Central memory CD4-positive, alpha-beta T cell (primary cell): ENCODE data around the gene L3MBTL2.
A peak's percentile ranks its signal among the peaks of the same experiment; 100 is the strongest.

Source experiments
- DNase-seq: peaks from one replicate; pipeline ENCODE4 v3.0.0; 2022

The L3MBTL2 gene

GRCh38 chr22:41215409-41215808 lies 10.3 kb downstream of the L3MBTL2 start:
- DNase-seq, result no peak

DNA sequence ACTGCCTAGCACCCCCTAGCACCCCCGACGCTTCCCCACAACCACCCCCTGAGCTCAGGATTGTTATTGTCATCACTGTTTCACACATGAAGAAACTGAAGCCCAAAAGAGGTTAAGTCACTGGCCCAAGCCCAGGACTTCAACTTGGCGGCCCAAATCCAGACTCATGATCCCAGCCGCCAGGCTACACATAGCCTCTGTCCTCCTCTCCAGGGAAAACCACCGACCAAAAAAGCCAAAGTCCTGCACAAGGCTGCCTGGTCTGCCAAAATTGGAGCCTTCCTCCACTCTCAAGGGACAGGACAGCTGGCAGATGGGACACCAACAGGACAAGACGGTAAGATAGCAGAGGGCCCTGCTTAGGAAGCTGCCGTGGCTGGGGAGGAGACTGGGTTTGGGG lies 10.8 kb downstream of the L3MBTL2 start:
- DNase-seq, result no peak

GRCh38 chr22:41216984-41217383 lies 11.9 kb downstream of the L3MBTL2 start:
- no peak for DNase-seq

DNA sequence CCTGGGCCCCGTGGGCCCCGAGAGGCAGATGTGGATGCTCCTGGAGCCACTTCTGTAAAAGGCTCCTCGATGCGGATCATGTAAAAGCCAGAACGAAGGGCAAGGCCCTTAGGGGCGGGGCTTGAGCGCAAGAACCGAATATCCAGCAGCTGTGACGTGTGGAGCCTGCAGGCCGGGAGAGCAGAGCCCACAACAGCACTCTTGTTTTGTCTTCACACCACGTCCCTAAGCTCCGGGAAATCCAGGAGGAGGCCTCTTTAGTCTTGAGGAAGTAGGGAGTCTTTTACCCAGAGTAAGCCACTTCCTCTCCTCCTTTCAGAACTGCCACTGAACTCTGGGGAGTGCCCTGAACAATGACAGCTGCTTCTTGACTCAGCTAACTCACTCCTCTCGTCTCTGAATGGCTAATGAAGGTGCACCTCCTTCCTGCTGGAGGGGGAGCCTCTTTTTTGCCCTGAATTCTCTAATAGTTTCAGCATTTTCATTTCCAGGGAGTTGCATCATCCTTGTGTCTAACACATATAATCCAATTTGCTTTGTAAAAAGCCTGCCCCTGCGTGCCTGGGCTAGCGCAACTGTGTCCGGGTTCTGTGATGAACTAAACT lies 12.5 kb downstream of the L3MBTL2 start:
- peak; percentile 28 for DNase-seq

GRCh38 chr22:41222846-41223507 lies 17.9 kb downstream of the L3MBTL2 start:
- DNase-seq, result no peak

- no peak for DNase-seq
These were observed 18.4 kb downstream of the L3MBTL2 start for GRCh38 chr22:41223535-41223934.

- DNase-seq, result no peak
These were observed 21.9 kb downstream of the L3MBTL2 start for GRCh38 chr22:41226723-41227655.

DNA sequence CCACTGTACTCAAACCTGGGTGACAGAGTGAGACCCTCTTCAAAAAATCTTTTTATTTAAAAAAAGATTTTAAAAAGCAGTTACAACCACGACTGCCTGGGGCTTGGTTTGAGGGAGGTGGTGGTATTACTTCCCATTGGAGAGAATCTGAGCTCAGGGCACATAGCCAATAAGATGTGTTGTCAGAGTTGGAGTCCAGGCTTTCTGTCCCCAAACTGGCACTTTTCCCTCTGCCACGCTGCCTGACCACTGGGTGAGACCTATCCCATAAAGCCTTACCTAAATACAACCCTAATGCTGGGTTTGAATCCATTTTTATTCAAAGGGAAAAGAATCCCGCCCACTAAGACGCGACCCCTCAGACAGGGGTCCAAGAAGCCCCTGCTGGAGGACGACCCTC lies 24.1 kb downstream of the L3MBTL2 start:
- no peak for DNase-seq

DNA sequence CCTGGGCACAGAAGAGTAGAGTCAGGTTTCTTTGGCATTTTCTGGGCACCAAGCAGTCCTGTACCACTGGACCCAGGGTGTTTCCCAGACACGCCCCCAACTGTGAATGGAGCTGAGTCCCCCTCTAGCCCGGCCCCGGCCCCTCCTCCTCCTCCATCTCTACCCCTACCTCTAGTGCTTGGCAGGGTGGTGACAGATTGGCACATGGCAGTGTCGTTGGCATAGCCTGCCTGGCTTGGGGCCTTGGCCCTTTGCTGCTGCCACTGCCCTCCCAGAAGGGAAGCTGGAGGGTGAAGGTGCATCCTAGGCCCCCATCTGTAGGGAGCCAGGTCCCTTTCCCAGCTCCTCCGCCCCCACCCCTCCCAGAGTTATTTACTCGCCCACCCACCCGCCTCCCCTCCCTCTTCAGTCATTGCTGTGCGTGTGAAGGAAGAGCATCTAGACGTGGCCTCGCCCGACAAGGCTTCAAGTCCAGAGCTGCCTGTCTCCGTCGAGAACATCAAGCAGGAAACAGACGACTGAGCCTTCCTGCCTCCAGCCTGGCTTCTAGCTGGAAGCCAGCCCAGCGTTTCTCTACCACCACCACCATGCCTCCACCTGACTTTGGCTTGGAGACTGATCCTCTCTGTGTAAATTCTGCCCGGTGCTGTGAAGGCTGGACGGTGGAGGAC lies 24.8 kb downstream of the L3MBTL2 start:
- no peak for DNase-seq

DNA sequence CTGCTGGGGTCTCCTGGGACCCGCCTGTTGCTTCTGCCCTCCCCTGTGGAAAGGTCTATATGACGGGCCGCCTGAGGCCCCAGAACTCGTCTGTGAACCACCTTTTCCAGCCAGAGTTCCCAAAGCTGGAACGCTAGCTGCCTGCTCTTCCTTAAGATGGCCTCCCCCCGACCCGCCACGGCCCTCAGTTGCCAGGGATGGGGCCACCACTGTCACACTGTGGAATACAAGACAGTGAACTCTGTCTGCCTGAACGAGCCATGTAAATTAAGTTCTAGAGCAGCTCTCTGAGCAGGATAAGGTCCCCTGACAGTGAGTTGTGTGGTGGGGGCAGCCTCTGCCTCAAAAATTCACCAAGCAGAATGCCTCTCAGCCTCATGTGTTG lies 25.3 kb downstream of the L3MBTL2 start:
- DNase-seq, result no peak

- DNase-seq, result no peak
These were observed 26.3 kb downstream of the L3MBTL2 start for GRCh38 chr22:41231369-41231768.

DNA sequence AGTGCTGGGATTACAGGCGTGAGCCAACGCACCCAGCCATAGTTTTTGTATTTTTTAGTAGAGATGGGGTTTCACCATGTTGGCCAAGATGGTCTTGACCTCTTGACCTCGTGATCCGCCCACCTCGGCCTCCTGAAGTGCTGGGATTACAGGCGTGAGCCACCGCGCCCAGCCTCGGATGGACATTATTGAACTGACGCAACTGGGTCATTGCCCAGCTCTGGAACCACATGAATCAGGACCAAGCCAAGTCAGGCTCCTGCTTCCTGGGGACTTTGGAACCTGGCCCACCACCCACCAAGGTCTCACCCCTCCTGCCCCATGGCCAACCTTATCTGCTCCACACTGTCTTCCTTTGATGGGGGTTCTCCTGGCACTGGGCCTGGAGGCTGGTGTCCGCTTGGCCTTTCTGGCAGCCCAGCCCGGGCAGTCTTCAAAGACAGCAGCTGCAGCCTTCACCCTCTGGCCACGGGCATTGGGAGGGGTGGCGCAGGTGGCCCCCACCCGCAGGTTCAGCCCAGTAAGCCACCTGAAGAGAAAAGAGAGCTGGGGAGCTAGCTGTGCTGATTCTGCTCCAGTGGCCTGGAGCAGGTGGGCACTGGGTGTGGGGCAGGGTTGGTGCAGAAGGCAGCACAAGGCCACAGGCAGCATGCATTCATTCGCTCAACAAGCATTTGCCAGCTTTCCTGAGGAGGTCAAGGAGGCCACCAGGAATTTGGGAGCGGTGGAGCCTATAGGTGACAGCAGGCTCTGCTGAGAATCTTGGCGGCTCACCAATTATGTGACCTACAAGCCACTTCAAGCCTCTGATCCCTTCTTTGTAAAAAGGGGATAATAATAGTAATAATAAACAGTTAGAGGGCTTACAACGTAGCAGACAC lies 29.9 kb downstream of the L3MBTL2 start:
- DNase-seq, result no peak

- DNase-seq, result no peak
These were observed 32.1 kb downstream of the L3MBTL2 start for GRCh38 chr22:41237036-41237706.

DNA sequence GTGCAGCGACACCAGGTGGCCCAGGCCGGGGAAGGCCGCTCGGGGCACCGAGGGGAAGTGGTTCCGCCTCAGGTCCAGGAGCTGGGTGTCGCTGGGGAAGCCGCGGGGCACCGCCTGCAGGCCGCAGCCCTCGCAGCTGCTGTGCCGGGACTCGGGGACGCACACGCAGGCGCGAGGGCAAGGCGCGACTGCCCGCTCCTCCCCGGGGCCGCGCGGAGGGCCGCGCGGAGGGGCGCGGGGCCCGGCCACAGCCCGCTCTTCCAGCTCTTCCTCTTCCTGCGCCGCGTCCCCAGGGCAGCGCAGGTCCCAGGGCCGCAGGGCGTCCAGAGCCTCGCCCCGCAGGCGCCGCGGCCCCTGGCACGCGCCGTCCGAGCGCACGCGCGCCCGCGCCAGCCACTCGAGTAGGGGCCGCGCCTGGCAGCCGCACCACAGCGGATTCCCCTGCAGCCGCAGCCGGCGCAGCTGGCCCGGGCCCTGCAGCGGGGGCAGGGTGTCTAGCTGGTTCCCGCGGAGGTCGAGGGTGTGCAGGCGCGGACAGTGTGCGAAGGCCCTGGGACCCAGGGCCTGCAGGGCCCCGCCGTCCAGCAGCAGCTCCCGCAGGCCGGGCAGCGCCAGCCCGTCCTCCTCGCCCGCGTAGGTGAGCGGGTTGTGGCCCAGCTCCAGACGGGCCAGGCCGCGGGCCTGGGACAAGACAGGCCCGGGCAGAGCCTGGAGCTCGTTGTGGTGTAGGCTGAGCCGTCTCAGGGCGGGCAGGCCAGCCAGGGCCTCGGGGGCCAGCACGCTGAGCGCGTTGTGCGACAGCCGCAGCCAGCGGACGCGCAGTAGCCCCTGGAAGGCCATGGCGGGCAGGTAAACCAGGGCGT lies 32.8 kb downstream of the L3MBTL2 start:
- DNase-seq, result peak; percentile 80

DNA sequence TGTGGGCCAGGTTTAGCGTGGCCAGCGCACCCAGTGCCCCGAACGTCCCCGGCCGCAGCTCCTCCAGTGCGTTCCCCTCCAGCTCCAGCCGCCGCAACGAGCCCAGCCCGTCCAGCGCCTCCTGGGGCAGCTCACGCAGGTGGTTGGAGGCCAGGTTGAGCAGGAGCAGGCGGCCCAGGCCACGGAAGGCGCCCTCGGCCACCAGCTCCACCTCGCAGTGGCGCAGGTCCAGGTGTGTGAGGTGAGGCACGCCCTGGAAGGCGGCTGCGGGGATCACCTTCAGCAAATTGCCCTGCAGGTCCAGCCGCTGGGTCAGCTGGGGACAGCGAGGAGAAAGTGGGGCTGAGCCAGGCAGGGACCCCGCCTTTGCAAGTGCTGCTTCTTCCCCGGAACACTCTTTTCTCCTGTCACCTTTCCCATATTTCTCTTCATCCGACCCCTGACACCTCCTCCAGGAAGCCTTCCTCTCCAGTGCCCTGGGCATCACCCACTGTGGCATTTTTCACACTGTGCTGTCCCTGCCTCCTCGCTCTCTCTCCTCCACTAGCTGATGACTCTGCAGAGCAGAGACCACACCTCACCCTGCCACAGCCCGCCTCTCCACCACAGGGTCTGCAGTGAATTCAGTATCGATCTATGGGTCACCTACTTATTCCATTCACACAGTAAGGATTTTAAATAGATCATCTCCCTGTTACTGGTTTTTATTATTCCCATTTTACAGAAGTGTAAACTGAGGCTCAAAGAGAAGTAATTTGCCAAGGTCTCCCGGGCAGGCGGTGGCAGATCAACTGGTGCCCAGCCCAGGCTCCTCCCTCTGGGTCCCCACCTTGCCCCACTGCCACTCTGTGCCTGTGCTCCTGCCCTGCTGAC lies 33.7 kb downstream of the L3MBTL2 start:
- no peak for DNase-seq

DNA sequence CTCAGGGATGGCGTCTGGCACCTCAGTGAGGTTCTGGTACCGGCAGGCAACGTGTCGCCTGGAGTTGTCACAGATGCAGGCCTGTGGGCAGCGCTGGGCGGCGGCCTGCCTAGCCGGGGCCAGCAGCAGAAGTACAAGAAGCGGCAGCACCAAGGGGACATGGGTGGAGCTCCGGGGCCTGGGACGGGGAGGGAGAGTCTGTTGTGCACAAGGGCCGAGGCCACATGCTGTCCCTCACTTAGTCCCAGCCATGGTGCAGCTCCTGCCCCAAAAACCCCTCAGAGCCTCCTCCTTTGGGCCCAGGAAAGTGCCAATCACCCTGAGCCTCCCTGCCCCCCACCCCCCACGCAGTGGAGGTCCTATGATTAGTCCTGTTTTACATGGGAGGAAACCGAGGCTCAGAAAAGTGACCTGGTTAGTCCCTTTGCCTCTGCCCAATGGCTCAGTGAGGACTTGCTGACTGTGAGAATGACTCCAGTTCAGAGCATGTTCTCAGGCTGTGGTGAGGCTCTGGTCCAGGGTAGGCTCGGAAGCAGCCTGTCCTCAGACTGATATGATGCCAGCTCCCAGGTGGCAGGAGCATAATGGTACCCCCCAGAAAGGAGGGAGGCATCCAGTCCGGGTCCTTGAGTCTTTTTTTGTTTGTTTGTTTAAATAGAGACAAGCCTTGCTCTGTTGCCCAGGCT lies 34.5 kb downstream of the L3MBTL2 start:
- DNase-seq, result no peak

- no peak for DNase-seq
These were observed 35.4 kb downstream of the L3MBTL2 start, which contains the start of gene CHADL for GRCh38 chr22:41240377-41241132. CHADL (minus strand) TSS chr22:41240931; CDS start chr22:41240881, 50 bp downstream.

DNA sequence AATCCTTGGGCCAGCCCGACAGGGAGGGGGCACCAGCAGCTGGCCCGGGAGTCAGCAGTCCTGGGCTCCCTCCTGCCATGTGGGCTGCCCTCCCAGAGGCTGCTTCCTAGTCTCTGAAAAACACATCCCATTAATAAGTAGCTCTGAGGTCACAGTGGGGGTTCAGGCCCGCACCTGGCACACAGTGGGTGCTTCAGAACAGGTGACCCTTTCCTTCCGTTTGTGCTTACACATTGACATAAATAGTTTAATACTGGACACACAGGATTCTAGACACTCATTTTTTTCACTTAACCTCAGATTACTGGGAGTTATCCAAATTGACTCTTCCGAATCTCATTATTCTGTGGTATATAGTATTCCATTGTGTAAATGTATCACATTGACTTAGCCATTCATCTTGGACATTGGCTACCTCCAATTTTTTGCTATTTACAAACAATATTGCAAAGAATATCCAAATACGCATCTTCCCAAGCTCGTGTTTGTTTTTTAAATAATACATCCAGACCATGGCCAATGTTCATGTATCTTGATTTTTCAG lies 36.1 kb downstream of the L3MBTL2 start:
- DNase-seq, result no peak
